HG02588 (cell line): ENCODE measurements around the gene TRIM14.

ENCODE experiments used
- ATAC-seq: cut with Tn5 transposase; IDR thresholded peaks from one replicate; pipeline ENCODE4 v1.9.1; 2021; ENCODE audit warnings: mild to moderate bottlenecking, moderate library complexity; ENCODE audit not compliant: unreplicated experiment

Gene TRIM14

DNA sequence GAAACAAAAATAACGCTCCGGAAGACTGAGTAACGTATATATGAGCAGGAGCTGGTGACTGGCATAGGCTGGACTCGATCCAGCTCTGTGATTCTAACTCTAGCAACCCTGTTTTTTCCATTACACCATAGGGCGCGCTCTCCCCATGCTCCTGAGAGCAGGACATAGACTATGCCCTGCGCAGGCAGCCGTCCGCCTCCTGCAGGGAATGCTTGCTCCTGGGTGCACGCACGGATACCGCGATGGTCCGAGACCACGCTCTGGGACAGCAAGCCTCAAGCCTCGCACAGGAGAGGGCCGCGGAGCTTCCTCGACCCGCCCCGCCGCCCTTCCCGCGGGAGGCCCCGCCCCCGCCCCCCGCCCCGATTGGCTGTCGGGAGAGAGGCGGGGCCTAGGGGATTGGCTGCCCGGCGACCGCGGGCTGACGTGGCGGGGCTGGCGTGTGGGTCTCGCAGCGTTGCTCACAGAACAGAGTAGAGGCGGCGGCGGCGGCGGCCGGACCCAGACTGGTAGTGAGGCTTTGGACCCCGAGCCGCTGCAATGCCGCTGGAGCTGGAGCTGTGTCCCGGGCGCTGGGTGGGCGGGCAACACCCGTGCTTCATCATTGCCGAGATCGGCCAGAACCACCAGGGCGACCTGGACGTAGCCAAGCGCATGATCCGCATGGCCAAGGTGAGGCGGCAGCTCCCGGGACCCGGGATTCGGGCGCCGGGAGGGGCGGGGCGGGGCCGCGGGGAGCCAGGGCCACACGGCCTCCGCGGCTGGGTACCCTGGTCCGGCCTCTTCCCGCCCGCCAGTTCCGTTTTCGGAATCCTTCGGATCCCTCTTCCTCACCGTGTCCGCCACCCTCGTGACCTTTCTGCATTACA, 62.5 kb downstream of the TRIM14 start, which contains the start of gene NANS:
Gene NANS (plus strand): TSS at position 464 of the 869 bp plus-strand sequence. CDS start 77 bp downstream, at position 541.
- peak; percentile 95 for ATAC-seq

DNA sequence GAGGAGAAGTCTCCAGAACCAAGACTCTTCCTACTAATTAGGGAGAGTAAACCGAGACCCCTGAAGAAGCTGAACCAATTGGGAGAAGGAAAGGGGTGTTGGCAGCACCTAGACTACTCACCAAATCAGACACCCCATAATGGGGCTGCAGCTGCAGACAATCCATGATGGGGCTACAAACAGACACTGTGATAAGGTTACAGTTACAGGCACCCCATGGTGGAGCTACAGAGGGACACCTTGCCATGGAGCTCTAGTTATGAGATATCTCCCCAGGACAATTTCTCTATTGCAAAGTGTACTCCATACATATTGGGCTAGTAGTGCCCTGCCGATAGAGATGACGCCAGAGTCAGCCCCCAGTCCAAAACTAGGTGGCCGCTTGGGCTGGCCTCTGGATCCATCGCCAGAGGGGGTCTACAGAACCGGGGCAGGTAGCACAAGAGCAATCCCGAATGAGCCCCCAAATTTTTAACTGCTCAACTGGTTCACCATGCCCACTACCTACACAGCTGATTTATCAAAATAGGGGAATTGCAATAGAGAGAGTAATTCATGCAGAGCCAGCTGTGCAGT, 64.6 kb downstream of the TRIM14 start:
- ATAC-seq = no peak

DNA sequence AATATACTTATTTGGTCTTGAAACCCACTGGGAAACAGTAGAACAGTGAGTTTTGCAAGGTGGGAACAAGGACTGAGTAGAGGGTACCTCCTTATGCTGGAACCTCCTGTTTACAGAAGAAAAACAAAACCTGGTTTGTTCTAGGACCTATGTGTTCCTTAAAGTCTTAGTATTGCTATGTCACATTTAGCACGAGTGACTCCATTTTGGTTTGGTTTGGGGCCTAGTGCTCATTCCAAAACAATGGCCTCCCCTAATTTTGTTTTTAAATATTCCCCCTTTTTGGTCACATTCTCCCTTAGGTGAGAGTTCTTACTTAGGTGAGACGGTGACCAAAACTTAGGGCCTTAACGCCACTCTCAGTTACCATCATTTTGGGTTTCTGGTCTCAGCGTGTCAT, 68.7 kb downstream of the TRIM14 start:
- ATAC-seq = no peak

DNA sequence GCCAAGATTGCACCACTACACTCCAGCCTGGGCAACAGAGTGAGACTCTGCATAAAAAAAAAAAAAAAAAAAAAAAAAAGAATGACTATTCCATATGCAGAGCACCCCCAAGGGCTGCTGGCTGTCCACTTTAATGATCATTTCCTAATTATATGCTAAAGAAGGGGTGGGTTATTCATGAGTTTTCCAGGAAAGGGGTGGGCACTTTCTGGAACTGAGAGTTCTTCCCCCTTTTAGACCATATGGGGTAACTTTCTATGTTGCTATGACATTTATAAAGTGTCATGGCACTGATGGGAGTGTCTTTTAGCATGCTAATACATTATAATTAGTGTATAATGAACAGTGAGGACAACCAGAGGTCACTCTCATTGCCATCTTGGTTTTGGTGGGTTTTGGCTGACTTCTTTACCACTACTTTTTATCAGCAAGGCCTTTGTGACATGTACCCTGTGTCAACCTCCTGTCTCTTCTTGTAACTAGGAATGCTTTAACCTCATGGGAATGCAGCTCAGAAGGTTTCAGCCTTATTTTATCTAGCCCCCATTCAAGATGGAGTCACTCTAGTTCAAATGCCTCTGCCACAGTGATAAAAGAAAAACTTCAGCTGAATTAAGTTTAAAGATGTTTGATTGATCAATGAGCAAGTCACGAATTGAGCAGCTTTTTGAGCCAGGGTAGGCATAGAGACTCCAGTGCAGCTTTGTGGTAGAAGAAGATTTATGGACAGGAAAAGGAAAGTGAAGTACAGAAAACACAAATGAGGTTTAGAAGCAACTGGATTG, 69.5 kb downstream of the TRIM14 start:
- ATAC-seq = no peak

DNA sequence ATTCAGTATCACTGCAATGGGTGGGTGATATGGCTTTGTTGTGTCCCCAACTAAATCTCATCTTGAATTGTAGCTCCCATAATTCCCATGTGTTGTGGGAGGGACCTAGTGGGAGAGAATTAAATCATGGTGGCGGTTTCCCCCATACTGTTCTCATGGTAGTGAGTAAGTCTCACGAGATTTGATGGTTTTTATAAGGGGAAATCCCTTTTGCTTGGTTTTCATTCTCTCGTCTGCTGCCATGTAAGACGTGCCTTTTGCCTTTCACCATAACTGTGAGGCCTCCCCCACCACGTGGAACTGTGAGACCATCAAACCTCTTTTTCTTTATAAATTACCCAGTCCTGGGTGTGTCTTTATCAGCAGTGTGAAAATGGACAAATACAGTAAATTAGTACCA, 72.0 kb downstream of the TRIM14 start:
- no peak for ATAC-seq

DNA sequence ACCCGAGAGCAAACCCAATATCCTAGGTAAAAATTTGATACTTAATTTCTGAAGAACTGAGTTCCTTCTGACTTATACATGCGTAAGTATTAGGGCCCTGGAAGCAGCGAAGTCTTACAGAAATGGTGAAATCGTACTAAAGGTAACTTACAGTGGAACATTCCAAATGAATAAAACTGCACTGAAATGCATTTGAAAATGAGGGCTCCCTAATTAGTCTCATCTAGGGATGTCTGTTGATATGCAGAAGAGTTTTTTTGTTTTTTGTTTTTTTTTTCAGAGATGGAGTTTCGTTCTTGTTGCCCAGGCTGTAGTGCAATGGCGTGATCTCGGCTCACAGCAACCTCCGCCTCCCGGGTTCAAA, 72.9 kb downstream of the TRIM14 start:
- no peak for ATAC-seq

DNA sequence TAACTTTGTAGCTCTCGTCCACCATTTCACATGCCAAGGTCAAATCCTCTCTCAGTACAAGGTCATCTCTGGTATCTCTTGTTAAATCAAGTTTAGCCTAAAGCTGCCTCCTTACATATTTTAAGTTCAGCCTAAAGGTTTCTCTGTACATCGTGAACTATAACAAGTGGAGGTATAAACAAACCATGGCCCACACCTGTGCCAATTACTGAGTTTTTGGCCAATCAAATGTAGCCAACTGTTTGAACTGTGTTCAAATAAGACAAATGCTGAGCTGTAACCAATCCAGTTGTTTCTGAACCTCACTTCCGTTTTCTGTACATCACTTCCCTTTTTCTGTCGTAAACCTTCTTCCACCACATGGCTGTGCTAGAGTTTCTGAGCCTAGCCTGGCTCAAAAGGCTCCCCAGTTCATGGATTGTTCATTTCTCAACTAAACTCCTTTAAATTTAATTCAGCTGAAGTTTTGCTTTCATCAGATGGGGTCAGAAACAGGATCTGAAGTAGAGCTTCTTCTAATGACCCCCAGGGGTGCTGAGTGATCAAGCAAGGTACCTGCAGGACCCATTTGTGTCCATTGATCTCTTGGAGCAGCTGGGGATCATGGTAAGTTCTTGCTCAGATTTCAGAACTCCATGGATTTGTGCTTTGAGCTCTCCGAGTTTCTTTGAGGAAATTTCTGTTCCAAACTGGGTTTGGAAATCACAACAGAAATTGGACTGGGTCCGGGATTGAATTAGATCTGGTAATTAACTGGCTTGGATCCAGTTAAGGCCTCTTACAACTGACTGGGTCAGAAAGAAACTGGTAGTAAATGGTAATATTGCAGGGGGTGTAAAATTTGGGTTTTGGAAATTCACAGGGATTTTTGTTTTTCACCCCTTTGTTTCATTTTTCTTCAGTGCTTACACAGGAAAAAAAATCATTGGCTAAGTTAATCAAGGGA, 73.5 kb downstream of the TRIM14 start:
- peak; percentile 59 for ATAC-seq

DNA sequence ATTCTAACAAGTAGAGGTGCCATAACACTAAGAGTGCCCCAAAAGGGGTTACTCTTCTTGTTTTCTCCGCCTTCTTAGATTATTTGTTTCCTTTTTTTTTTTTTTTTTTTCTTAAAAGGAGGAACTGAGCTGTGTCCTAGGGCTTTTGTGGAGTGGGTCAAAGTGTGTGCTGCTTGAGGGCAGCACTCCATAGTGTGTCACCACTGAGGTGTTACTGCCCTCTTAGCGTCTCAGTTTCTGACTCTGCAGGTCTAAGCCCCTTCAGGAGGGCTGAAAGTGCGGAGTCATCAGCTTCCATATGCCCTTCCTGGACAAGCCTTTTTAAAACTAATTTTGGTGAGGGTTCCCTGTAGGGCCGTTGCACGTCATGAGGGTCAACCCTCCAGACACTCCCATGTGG, 75.1 kb downstream of the TRIM14 start:
- no peak for ATAC-seq

DNA sequence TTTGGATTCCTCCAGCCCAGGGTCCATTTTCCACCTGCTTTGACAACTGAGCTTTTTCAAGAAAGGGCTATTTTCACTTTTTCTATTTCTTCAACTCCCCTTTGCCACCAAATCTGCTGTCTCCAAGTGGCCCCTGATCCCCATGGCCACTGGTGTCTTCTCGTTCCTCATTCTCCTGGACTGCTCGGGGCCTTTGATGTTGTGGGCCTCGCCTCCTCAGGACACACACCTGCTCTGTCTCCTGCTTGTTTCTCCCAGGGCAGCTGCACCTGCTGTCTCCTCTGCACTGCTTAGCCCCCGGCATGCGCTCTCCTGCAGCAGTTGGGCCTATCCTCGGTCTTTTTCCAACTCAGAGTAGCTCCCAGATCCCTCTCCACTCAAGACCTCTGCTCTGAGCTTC, 78.8 kb downstream of the TRIM14 start:
- no peak for ATAC-seq

DNA sequence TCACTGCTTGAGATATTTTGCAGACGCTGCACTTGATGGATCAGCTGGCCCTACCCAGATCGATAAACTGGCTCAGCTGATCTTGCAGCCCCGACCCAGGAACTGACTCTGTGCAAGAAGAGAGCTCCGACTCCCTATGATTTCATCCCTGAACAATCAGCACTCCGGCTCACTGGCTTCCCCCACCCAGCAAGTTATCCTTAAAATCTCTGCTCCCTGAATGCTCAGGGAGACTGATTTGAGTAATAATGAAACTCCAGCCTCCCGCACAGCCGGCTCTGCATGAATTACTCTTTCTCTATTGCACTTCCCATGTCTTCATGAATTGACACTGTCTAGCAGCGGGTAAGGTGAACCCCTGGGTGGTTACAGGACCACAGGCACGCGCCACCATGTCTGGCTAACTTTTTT, 79.4 kb downstream of the TRIM14 start:
- ATAC-seq = no peak

DNA sequence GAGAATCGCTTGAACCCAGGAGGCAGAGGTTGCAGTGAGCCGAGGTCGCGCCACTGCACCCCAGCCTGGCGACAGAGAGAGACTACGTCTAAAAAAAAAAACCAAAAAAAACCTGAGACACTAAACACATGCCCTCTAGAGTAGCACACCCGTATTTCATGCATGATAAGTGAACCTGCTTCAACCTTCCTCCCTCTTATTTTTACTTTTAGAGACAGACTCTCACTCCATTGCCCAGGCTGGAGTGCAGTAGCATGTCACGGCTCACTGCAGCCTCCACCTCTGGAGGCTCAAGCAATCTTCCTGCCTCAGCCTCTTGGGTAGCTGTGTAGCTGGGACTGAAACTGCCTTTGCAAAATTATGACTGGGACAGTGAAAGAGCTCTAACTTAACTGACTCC, 80.1 kb downstream of the TRIM14 start:
- no peak for ATAC-seq

DNA sequence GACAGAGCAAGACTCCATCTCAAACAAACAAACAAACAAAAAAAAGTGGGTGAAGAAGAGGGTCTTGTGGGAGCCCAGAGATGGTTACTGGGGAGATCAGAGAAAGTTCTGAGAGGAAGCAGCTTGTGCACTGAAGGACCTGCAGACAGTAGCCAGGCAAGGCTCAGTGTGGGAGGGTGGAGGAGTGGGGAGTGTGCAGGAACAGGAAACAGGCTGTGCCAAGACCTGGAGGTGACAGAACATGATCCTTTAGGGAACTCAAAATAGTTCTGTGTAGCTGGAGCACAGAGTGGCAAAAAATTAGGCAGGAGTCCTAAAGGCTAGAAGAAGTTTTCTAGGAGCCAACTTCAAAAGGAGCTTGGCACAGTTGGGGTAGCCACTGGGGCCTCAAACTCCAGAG, 81.7 kb downstream of the TRIM14 start:
- no peak for ATAC-seq

DNA sequence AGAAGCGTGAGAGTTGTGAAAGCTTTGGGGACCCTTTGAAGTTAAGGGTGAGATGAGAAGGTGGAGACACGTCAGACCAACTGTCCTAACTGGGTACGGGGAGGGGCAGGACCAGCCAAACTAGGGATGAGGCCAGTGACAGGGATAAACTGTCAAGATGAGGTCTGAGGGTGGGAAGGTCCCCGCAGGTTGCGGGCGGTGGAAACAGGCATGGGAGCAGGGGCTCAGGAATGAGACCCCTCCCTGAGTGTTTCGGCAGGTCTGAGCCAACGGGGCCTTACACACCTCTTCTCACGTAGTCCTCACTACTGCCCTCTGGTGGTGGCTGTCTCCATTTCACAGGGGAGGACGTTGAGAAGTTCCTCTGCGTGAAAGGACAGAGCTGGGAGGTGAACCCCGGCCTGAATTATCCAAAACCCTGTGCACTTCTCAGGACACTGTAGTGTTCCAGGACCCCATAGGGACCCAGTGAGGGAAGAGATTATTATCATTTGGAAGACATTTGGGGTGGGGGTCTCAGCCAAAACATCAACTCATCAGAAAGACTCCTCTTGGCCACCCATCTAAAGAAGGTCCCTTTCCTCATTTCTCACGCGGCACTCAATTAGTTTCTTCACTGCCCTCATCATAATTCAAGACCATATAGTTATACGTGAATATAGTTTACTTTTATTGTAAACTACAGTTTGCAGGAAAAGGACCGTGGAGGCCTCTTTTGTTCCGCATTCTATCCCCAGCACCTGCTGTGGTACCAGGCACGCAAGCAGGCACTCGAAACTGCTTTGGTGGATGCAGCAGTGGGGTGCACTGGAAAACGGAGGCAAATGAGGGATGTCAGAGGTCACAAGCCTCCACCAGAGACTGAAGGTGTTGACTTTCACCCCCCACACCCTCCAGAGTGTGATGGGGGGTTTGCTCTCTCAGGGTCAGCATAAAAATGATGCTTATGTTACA, 84.2 kb downstream of the TRIM14 start:
- peak; percentile 48 for ATAC-seq

DNA sequence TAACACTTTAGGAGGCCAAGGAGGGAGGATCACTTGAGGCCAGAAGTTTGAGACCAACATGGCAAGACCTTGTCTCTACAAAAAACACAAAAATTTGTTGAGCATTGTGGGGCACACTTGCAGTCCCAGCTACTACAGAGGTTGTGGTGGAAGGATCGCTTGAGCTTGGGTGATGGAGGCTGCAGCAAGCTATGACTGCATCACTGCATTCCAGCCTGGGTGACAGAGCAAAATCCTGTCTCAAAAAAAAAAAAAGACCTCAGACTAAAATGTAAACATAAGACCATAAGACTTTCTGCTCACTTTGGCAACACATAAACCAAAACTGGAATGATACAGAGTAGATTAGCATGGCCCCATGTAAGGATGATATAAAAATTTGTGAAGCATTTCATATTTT, 87.1 kb downstream of the TRIM14 start:
- no peak for ATAC-seq

DNA sequence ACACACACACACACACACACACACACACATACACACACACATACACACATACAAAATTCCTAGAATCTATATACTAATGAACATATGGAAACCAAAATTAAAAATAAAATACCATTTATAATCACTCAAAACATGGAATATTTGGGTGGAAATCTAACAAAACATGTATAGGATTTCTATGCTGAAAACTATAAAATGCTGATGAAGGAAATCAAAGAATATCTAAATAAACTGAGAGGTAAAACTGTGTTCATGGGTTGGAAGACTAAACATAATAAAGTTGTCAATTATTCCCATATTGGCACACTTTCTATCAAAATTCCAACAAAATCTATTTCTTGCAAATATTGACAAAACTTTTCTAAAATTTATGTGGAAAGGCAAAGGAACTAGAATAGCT, 87.9 kb downstream of the TRIM14 start:
- ATAC-seq = no peak

DNA sequence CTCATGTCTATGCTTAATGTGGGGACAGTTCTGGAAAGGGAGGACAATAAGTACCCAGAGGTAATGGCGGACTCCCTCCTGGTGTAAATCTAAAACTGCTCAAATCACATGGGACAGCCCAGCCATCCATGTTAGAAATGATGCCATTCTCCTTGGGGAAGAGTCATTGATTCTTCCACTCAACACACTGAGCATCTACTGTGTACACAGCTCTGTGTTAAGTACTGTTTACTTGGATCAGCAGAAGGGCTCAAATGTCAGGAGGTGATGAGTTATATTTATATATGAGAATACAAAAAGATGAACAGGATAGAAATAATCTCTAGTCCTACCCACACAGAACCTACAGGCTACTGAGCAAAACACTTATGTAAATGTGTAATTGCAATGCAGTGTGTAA, 94.3 kb downstream of the TRIM14 start:
- no peak for ATAC-seq

DNA sequence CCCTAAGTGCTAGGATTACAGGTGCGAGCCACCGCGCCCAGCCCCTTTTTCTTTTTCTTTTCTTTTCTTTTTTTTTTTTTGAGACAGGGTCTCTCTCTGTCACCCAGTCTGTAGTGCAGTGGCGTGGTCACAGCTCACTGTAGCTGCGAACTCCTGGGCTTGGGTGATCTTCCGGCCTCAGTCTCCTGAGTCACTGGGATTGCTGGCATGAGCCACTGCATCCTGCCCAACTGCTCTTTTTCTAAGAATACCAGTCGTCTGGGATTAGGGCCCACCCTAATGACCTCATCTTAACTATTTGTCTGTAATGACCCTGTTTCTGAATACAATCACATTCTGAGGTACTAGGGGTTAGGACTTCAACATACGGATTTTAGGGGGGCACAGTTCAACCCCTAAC, 96.6 kb downstream of the TRIM14 start:
- no peak for ATAC-seq

DNA sequence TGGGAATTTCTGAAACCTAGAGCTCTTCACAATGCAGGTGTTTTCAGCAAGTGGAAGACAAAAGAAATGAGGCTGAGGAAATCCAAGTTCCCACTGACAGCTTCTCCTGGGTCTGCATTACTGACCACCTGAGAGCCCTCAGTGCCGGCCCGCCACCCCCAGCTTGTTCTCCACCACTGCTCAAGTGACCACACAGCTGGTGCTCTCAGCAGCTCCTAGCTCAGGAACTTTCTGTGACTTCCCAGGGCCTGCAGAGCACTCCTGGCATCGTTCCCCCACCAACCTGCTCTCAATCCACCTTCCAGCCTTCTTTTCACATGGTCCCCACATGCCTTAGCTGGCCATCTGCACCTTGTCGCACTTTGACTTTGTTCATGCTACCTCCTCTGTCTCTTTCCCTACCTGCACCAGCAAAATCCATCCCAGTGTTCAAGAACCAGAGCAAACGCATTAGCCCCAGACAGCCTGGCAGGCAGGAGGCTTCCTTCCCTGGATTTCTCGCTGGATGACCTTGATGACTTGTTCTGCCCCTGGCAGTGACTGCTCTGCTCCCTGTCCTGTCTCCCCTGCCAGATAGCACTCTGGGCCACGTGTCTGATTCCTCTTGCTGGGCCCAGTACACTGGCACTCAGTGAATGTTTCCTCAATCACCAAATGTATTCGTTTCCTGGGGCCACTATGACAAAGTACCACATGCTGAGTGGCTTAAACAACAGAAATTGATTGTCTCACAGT, 97.5 kb downstream of the TRIM14 start:
- no peak for ATAC-seq
